ENCODE results near the gene TMEM61. TPM values are rescaled to one million over a fixed set of nuclear protein-coding genes. Genes with fewer than 3 reads are reported as not detected.
A peak's percentile ranks its signal among the peaks of the same experiment; 100 is the strongest.
"Not testable (repeated sequence)": the region's sequence is repeated elsewhere in the genome, so short reads cannot be mapped to it uniquely, and the experiment has no call there.

Gene TMEM61
- total RNA-seq (ENCODE audit: low replicate concordance) = not detected in 2 replicates

DNA sequence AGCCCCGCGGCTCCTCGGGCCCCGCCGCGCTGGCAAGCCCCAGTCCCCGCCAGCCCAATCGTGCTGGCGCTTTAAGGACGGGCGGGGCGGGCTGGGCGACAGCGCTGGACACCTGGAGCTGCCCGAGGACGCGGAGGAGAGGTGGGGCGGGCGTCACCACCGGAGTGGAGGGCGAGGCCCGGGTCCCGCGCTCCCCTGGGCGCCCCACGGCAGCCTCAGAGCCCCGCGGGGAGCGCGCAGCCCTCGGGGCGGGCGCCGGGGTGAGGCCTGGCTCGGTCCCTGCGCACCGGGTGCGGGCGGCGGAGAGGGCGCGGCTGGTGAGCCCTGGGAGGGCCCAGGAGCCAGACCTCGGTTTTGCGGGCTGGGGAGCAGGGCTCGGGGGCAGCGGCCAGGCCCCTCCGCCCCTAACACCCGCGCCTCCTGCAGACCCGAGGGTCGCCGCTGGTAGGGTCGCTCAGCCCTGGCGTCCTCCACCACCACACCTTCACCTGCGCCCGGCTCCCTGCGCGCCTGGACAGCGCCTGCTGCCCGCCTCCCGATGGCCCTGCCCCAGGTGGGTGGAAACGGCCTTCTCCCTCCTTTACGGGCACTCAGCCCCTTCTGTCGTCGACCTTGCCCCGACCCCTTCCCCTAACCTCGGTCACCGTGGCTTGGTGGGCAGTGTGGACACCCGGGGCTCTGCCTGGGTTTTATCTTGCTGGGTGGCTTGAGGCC is at the start of gene TMEM61:
Gene TMEM61 (plus strand): TSS at position 101 of the 714 bp plus-strand sequence. CDS start 438 bp downstream, at position 539.
- peaks cover 28% of the 10 kb centered on the region for H3K27me3 Mint-ChIP-seq (ENCODE audit: insufficient read depth, low read depth)
- H3K4me1 Mint-ChIP-seq = peaks cover 22% of the 10 kb centered on the region
- H3K4me2 ChIP-seq = peak within 1 kb of the TSS; percentile 87
- no peaks in the 10 kb centered on the region for H3F3A ChIP-seq (ENCODE audit: low read depth)
- H3K79me2 ChIP-seq (ENCODE audit: low read depth) = no peaks in the 10 kb centered on the region
- H3K4me3 Mint-ChIP-seq = peak within 1 kb of the TSS; percentile 78
- H3K27me3 ChIP-seq = peaks cover 52% of the 10 kb centered on the region
- H3K4me1 ChIP-seq = no peaks in the 10 kb centered on the region
- H3K36me3 ChIP-seq = no peaks in the 10 kb centered on the region
- H3K9me3 ChIP-seq (ENCODE audit: low read depth) = no peaks in the 10 kb centered on the region
- H3K9me3 Mint-ChIP-seq = peaks cover 2% of the 10 kb centered on the region
- no peak within 1 kb of the TSS for H3K9ac ChIP-seq
- no peaks in the 10 kb centered on the region for H3K36me3 Mint-ChIP-seq
- DNase-seq (ENCODE audit: low spot score) = peak; percentile 66
- H4K20me1 ChIP-seq (ENCODE audit: low read depth) = no peaks in the 10 kb centered on the region
- H3K27ac Mint-ChIP-seq = no peak within 1 kb of the TSS
- H3K4me3 ChIP-seq = peak within 1 kb of the TSS; percentile 57
- H3K27ac ChIP-seq = no peak within 1 kb of the TSS
- TF ChIP-seq CTCF (IDR thresholded peaks at IDR 0.05) = no peak
- no peak for TF ChIP-seq EZH2phosphoT487 (IDR thresholded peaks at IDR 0.05)
- TF ChIP-seq EZH2 (IDR thresholded peaks at IDR 0.05) = peak; percentile 58
- H2AFZ ChIP-seq (replicated peaks) = peak within 1 kb of the TSS; percentile 42

- H3K9me3 ChIP-seq (ENCODE audit: low read depth) = no peaks in the 10 kb centered on the region
- H4K20me1 ChIP-seq (ENCODE audit: low read depth) = no peaks in the 10 kb centered on the region
- Mint-ChIP-seq H3K4me1 (peaks cover 15% of the 10 kb centered on the region), H3K9me3 (peaks cover 15% of the 10 kb centered on the region), H3K27ac (no peak overlapping the region), H3K27me3 (ENCODE audit: insufficient read depth, low read depth) (no peaks in the 10 kb centered on the region), H3K36me3 (peaks cover 4% of the 10 kb centered on the region), H3K4me3 (no peak overlapping the region)
- DNase-seq (ENCODE audit: low spot score) = no peak
- H3K4me2 ChIP-seq = no peak overlapping the region
- H3K27ac ChIP-seq = no peak overlapping the region
- TF ChIP-seq CTCF (IDR thresholded peaks at IDR 0.05) = no peak
- TF ChIP-seq EZH2 (IDR thresholded peaks at IDR 0.05) = no peak
- TF ChIP-seq EZH2phosphoT487 (IDR thresholded peaks at IDR 0.05) = no peak
- H3K4me1 ChIP-seq = no peaks in the 10 kb centered on the region
- no peaks in the 10 kb centered on the region for H3K36me3 ChIP-seq
- no peak overlapping the region for H3K4me3 ChIP-seq
- H3F3A ChIP-seq (ENCODE audit: low read depth) = no peaks in the 10 kb centered on the region
- H3K79me2 ChIP-seq (ENCODE audit: low read depth) = no peaks in the 10 kb centered on the region
- no peak overlapping the region for H2AFZ ChIP-seq (replicated peaks)
- H3K27me3 ChIP-seq = no peaks in the 10 kb centered on the region
- no peak overlapping the region for H3K9ac ChIP-seq
Measured at GRCh38 chr1:54931275-54931840, 49.1 kb upstream of the TMEM61 start.

DNA sequence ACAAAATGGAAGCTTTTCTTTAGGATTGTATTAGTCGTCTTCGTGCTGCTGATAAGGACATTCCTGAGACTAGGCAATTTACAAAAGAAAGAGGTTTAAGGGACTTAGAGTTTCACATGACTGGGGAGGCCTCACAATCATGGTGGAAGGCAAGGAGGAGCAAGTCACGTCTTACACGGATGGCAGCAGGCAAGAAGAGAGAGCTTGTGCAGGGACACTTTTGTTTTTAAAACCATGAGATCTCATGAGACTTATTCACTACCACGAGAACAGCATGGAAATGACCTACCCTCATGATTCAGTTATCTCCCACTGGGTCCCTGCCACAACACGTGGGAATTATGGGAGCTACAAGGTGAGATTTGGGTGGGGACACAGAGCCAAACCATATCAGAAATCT is 46.3 kb upstream of the TMEM61 start:
- H3K4me3 ChIP-seq; H3K27me3 Mint-ChIP-seq (ENCODE audit: insufficient read depth, low read depth); H3K27ac ChIP-seq; DNase-seq (ENCODE audit: low spot score); H2AFZ ChIP-seq (replicated peaks); H3K27me3 ChIP-seq; H3K9ac ChIP-seq; H3K4me2 ChIP-seq; H3K36me3 Mint-ChIP-seq; H3F3A ChIP-seq (ENCODE audit: low read depth); H4K20me1 ChIP-seq (ENCODE audit: low read depth); H3K79me2 ChIP-seq (ENCODE audit: low read depth); H3K36me3 ChIP-seq; H3K27ac Mint-ChIP-seq; H3K9me3 ChIP-seq (ENCODE audit: low read depth): not testable (repeated sequence)
- Mint-ChIP-seq H3K4me1 (peaks cover 30% of the 10 kb centered on the region), H3K9me3 (peaks cover 13% of the 10 kb centered on the region), H3K4me3 (peak overlapping the region; percentile 15)
- peaks cover 13% of the 10 kb centered on the region for H3K4me1 ChIP-seq

DNA sequence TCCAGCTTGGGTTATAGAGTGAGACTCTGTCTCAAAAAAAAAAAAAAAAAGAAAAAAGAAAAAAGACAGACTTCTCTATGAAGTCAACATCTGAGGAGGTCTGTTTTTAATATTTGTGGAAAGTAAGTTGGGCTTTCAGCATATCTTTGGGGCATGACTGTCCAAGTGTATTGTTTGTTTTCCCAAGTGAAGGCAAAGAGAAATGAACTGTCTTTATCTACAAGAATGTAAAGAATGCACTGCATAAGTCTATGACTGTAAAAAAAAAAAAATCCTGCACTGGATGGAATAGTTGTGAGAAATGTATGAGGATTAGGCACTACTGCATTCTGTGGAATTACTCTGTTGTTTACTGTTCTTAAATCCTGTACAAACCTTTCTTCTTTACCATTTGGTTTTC is 45.6 kb upstream of the TMEM61 start:
- no peaks in the 10 kb centered on the region for H4K20me1 ChIP-seq (ENCODE audit: low read depth)
- no peaks in the 10 kb centered on the region for H3K27me3 ChIP-seq
- Mint-ChIP-seq H3K9me3 (peaks cover 13% of the 10 kb centered on the region), H3K4me1 (peaks cover 38% of the 10 kb centered on the region), H3K4me3 (no peak overlapping the region), H3K36me3 (peaks cover 4% of the 10 kb centered on the region), H3K27ac (no peak overlapping the region), H3K27me3 (ENCODE audit: insufficient read depth, low read depth) (no peaks in the 10 kb centered on the region)
- H3K79me2 ChIP-seq (ENCODE audit: low read depth) = no peaks in the 10 kb centered on the region
- H3K4me1 ChIP-seq = peaks cover 13% of the 10 kb centered on the region
- H3K4me2 ChIP-seq = no peak overlapping the region
- H3K9me3 ChIP-seq (ENCODE audit: low read depth) = no peaks in the 10 kb centered on the region
- DNase-seq (ENCODE audit: low spot score) = no peak
- no peak overlapping the region for H2AFZ ChIP-seq (replicated peaks)
- H3K9ac ChIP-seq = no peak overlapping the region
- TF ChIP-seq EZH2phosphoT487 (IDR thresholded peaks at IDR 0.05) (no peak), EZH2 (IDR thresholded peaks at IDR 0.05) (no peak), CTCF (IDR thresholded peaks at IDR 0.05) (no peak)
- H3F3A ChIP-seq (ENCODE audit: low read depth) = peaks cover 6% of the 10 kb centered on the region
- no peak overlapping the region for H3K27ac ChIP-seq
- no peak overlapping the region for H3K4me3 ChIP-seq
- no peaks in the 10 kb centered on the region for H3K36me3 ChIP-seq

Data from neural progenitor cell (in vitro differentiated cells).